Heart right ventricle (tissue), 16 donors: ENCODE measurements around the gene PARP1. TPM values are rescaled to one million over a fixed set of nuclear protein-coding genes. Genes with fewer than 3 reads are reported as not detected.

Source experiments
- ATAC-seq, 8 donors: fragments of 200-7000 bp; cut with Tn5 transposase; one replicate each; pipeline ENCODE4 v1.9.1; 2020; ENCODE audit warnings: mild to moderate bottlenecking in 8 of 8, moderate library complexity in 8 of 8, moderate number of reproducible peaks in 1 of 8
- DNase-seq, 2 donors: peaks; one replicate each; pipeline ENCODE4 v3.0.0-alpha.2; 2020
- H3K27ac ChIP-seq, 10 donors: fragments of 200-600 bp; sonication (generic) in 2 of 10; one replicate each; pipeline versions ENCODE4 v1.5.0 to v1.8.0; 2020 to 2022; ENCODE audit warnings: mild to moderate bottlenecking in 3 of 10
- H3K27me3 ChIP-seq, 7 donors: fragments of 200-600 bp; one replicate each; pipeline ENCODE4 v1.8.0; 2021 to 2022; ENCODE audit warnings: mild to moderate bottlenecking in 2 of 7
- H3K36me3 ChIP-seq, 9 donors: fragments of 200-600 bp; sonication (generic) in 1 of 9; one replicate each; pipeline versions ENCODE4 v1.5.0 to v1.8.0; 2020 to 2022; ENCODE audit warnings: mild to moderate bottlenecking in 2 of 9
- H3K4me1 ChIP-seq, 9 donors: fragments of 200-600 bp; sonication (generic) in 1 of 9; one replicate each; pipeline versions ENCODE4 v1.5.0 to v1.8.0; 2020 to 2022; ENCODE audit warnings: mild to moderate bottlenecking in 4 of 9
- H3K4me3 ChIP-seq, 10 donors: fragments of 200-600 bp; sonication (generic) in 2 of 10; one replicate each; pipeline versions ENCODE4 v1.5.0 to v1.8.0; 2020 to 2022; ENCODE audit warnings: mild to moderate bottlenecking in 7 of 10, moderate library complexity in 2 of 10
- H3K9me3 ChIP-seq, 11 donors: fragments of 200-600 bp in 10 of 11; sonication (generic) in 2 of 11; one replicate each; pipeline versions ENCODE4 v1.5.0 to v1.8.0; 2013 to 2022; ENCODE audit warnings: mild to moderate bottlenecking in 2 of 11, control low read depth in 1 of 11, moderate library complexity in 1 of 11
- CTCF ChIP-seq, 9 donors: fragments of 200-600 bp; sonication (generic) in 2 of 9; IDR thresholded peaks; one replicate each; pipeline versions ENCODE4 v1.5.0 to v1.8.0; 2021 to 2022; ENCODE audit warnings: antibody characterized with exemption in 9 of 9, mild to moderate bottlenecking in 5 of 9, moderate library complexity in 1 of 9
- WGBS, 2 donors: extraction: QIAGEN DNeasy Blood & Tissue Kit; methylation state at CpG; one replicate each; pipeline ENCODE4 v1.1.7; 2013; ENCODE audit warnings: inconsistent platforms in 1 of 2; 5-methylcytosine and 5-hydroxymethylcytosine counted together
- intact Hi-C, 10 donors: fragments of 100-400 bp; cut with DNase I; formaldehyde crosslinking; loops; one replicate each; pipeline versions ENCODE4 v1.11.1 to v1.14.2; 2022
- polyA plus RNA-seq, 2 donors: library from polyadenylated mRNA; stranded (reverse); fragments of 200-250 nt; gene quantifications; one replicate each; pipeline ENCODE4 v1.2.3, GENCODE V29; 2013
- total RNA-seq, 10 donors: library from RNA; stranded (reverse); fragmentation: NEBNext Ultra II Directional in 3 of 10; extraction: Animal tissue kit (Norgen Biotek cat#: 25700) in 3 of 10; gene quantifications; one replicate each; pipeline versions ENCODE4 v1.2.1 to v1.2.4, GENCODE V29; 2021 to 2023
- donor health status: Arrhythmogenic right ventricular cardiomyopathy.
- donor health status: ischemic (EF 13 %, LVEDD 7.1; RV severe dilation, severe dysfunction).
- donor health status: healthy with polysubstance abuse.
- donor health status: DM: no; HTN: yes; CAD: no.
- donor health status: DM: no; HTN: no; CAD: no.
- donor health status: ischemic (EF 25% LVEDD 6.9; RV normal size, moderate dysfunction).
- donor health status: ischemic (EF 25% LVEDD 5.7; RV mildly dilated, moderate dysfunction).
- donor health status: healthy.
- donor health status: DM: yes; HTN: yes; CAD: no.
- donor health status: Ischemic cardiomyopathy.
- donor health status: ischemic (EF 35%, LVEDD 5.7; RV mildly dilated, moderate dysfunction).
- donor health status: nonischemic (EF 11% LVEDD 7.7; RV severe dilation, severe dysfunction).
- donor health status: DM: yes; HTN: yes; CAD: no.
- donor health status: PGD.
- donor health status: ischemic (EF 29% LVEDD 5.4; RV normal size, mild dysfunction).
- donor health status: nonischemic (EF 23%, LVEDD 6.1; RV moderate dilation, normal function).

Gene PARP1
- total and polyA plus RNA-seq, 12 donors: 36.1 to 154 (median 110) TPM

GRCh38 chr1:226318471-226318870 is 89.4 kb downstream of the PARP1 start:
- intact Hi-C loops: no loop called here
- no peaks in the 10 kb centered on the region for H3K9me3 ChIP-seq
- 94 to 95% methylated on average over 5 of the region's 5 CpGs for WGBS, 2 donors

GRCh38 chr1:226314055-226314454 is 93.8 kb downstream of the PARP1 start:
- H3K36me3 ChIP-seq: no peaks in the 10 kb centered on the region
- ATAC-seq: no peak
- TF ChIP-seq CTCF (IDR thresholded peaks at IDR 0.05): no peak
- intact Hi-C loops: loop anchor here in 1 of 10 donors (5.0 kb wide), 1 partner anchor 48 kb away; no protein-coding TSS in a partner anchor
- H3K4me3 ChIP-seq: no peak overlapping the region
- H3K9me3 ChIP-seq: no peaks in the 10 kb centered on the region
- H3K27ac ChIP-seq: no peak overlapping the region
- H3K4me1 ChIP-seq: peaks cover 0 to 13% (median 8%) of the 10 kb centered on the region in 9 donors
- no peak for DNase-seq
- H3K27me3 ChIP-seq: no peaks in the 10 kb centered on the region

More at GRCh38 chr1:226318471-226318870, 89.4 kb downstream of the PARP1 start:
- DNase-seq (no peak), ATAC-seq (no peak)
- Histone ChIP-seq H3K27ac (no peak overlapping the region), H3K27me3 (peaks cover 0 to 7% (median 0%) of the 10 kb centered on the region in 7 donors), H3K4me1 (no peaks in the 10 kb centered on the region), H3K36me3 (no peaks in the 10 kb centered on the region), H3K4me3 (no peak overlapping the region)
- no peak for TF ChIP-seq CTCF (IDR thresholded peaks at IDR 0.05)

- Histone ChIP-seq H3K9me3 (no peaks in the 10 kb centered on the region), H3K27ac (no peak overlapping the region), H3K27me3 (no peaks in the 10 kb centered on the region), H3K36me3 (no peaks in the 10 kb centered on the region), H3K4me3 (no peak overlapping the region), H3K4me1 (peaks cover 2 to 24% (median 13%) of the 10 kb centered on the region in 9 donors)
- TF ChIP-seq CTCF (IDR thresholded peaks at IDR 0.05): no peak
- DNase-seq (no peak), ATAC-seq (no peak)
- 96 to 98% methylated on average over 2 of the region's 2 CpGs for WGBS, 2 donors
- intact Hi-C loops: loop anchor here in 1 of 10 donors (5.0 kb wide), 1 partner anchor 50 kb away; no protein-coding TSS in a partner anchor
Measured at GRCh38 chr1:226312065-226312464, 95.8 kb downstream of the PARP1 start.

GRCh38 chr1:226311376-226311775 is 96.5 kb downstream of the PARP1 start:
- 97 to 98% methylated on average over 7 of the region's 7 CpGs for WGBS, 2 donors
- no peak for TF ChIP-seq CTCF (IDR thresholded peaks at IDR 0.05)
- Histone ChIP-seq H3K4me3 (no peak overlapping the region), H3K27me3 (no peaks in the 10 kb centered on the region), H3K36me3 (no peaks in the 10 kb centered on the region), H3K27ac (no peak overlapping the region), H3K9me3 (no peaks in the 10 kb centered on the region), H3K4me1 (peaks cover 2 to 24% (median 17%) of the 10 kb centered on the region in 9 donors)
- ATAC-seq (no peak), DNase-seq (no peak)
- intact Hi-C loops: loop anchor here in 1 of 10 donors (5.0 kb wide), 1 partner anchor 51 kb away; no protein-coding TSS in a partner anchor

Other genes with a start within 250 kb of the PARP1 start
- gene ACBD3, start 221.4 kb downstream of the PARP1 start, total RNA-seq: 10 to 100 TPM; 25.3 to 39.1 (median 34.3) TPM
- 10 to 100 TPM in 1 of 2 donors, 1 to 10 TPM in 1; 9.3 to 11.3 TPM for gene ACBD3, start 221.4 kb downstream of the PARP1 start, polyA plus RNA-seq
- under 1 TPM in 3 of 10 donors, not detected in 7; 0.28 to 0.37 (median 0.32) TPM for gene MIXL1, start 184.4 kb downstream of the PARP1 start, total RNA-seq
- under 1 TPM in 1 of 2 donors, not detected in 1; 0.01 TPM for gene MIXL1, start 184.4 kb downstream of the PARP1 start, polyA plus RNA-seq
- gene LIN9, start 98.9 kb downstream of the PARP1 start, total RNA-seq: 10 to 100 TPM in 9 of 10 donors, 1 to 10 TPM in 1; 7.9 to 25.6 (median 19.2) TPM
- gene LIN9, start 98.9 kb downstream of the PARP1 start, polyA plus RNA-seq: 10 to 100 TPM in 1 of 2 donors, 1 to 10 TPM in 1; 5.8 to 17.5 TPM
- 1 to 10 TPM in 5 of 10 donors, under 1 TPM in 5; 0.36 to 2.8 (median 0.94) TPM for gene STUM, start 140.7 kb upstream of the PARP1 start, total RNA-seq
- gene STUM, start 140.7 kb upstream of the PARP1 start, polyA plus RNA-seq: 1 to 10 TPM in 1 of 2 donors, under 1 TPM in 1; 0.48 to 1.2 TPM